HG02798 (cell line): ENCODE data around the gene TEX19.

ENCODE experiments used
- ATAC-seq: cut with Tn5 transposase; IDR thresholded peaks from one replicate; pipeline ENCODE4 v1.9.1; 2021; ENCODE audit warnings: mild to moderate bottlenecking; ENCODE audit not compliant: unreplicated experiment, poor library complexity

TEX19 gene, protein sequence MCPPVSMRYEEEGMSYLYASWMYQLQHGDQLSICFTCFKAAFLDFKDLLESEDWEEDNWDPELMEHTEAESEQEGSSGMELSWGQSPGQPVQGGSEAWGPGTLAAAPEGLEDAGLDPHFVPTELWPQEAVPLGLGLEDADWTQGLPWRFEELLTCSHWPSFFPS

DNA sequence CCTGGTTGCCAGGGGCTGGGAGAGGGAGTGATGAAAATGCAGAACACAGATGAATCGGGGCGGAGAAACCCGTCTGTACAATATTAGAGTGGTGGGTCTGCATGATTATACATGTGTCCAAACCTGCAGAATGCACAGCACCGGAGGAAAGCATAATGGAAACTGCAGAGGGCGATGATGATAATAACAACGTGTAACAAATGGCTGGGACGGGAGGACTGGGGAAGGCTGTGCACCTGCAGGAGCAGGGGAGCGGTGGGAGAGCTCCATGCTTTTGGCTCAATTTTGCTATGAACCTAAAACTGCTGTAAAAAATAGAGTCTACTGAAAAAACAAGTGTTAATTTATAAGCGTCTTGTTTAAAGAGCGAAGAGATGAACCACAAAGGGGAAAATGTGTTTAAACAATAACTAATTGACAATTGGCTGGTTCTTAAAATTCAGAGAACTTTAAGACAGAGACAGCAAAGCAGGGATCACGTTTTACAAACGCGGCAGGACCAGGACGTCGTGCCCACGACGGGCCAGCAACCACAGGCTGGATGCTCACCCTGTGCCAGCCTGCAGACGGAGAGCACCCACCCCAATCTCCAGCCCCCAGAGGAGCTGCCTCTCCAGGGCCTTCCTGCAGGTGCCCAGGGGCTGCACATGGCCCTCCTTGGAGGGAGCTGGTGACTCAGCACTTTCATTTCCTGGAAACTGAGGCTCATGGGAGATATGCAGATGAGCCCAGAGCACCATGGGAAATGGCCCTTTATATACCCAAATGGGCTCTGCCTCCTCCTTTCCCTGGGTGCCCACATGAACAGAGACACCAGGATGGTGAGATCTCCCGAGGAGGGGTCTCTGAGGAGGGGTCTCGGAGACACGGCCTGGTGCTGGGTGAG lies at the start of gene TEX19:
Gene TEX19 (plus strand): TSS at position 783 of the 886 bp plus-strand sequence. CDS start 2,904 bp downstream, outside the sequence.
- ATAC-seq, result no peak

DNA sequence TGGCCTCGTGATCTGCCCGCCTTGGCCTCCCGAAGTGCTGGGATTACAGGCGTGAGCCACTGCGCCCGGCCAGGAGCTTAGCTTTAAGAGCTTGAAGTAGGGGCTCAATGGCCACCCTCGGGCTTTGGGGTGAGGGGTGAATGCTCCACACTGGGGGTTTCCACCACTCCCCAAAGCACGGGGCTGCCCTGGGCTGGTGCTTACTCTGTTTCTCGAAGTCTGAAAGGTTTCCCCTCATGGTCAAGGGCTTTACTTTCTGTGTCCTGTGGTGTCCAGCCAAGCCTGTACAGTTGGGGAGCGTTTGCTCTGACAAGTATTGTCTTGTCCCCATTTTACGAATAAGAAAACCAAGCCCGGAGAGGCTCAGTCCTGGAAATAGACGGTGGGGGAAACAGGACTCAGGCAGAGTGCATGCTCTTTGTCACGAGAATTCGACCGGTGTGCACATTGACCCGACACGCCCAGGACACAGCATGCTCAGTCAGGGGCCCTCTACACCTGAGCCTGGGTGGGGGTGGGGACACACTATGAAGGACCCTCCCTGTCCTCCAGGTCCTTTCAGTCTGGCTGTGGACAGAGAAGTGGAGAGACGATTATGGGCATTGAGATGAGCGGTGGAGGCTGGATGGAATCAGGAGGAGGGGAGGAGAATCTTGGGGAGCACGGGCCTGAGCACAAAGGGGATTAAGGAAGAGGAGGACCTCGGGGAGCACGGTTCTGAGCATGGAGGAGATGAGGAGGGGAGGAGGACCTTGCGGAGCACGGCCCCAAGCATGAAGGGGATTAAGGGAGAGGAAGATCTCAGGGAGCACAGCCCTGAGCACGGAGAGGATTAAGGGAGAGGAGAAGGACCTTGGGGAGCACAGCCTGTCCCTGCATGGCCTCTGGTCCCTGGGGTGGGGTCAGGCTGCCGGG lies 49.1 kb upstream of the TEX19 start:
- no peak for ATAC-seq

DNA sequence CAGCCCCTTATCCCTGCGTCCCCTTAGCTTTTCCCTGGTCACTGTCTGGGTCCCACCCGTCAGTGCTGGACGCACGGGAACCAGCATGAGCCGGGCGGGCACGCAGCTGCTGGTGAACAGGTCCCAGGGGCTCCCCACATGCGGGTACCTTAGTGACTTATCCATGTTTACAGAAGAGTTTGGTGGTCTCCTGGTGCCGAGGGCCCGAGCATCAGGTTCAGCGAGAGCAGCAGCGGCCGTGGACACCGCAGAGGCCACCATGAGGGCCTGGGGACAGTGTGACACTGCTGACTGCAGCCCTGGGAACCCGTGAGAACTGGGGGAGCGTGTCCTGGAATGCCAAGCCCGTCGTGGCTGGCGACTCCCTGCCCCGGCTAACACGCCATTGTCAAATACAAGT lies 48.2 kb upstream of the TEX19 start:
- ATAC-seq, result no peak

DNA sequence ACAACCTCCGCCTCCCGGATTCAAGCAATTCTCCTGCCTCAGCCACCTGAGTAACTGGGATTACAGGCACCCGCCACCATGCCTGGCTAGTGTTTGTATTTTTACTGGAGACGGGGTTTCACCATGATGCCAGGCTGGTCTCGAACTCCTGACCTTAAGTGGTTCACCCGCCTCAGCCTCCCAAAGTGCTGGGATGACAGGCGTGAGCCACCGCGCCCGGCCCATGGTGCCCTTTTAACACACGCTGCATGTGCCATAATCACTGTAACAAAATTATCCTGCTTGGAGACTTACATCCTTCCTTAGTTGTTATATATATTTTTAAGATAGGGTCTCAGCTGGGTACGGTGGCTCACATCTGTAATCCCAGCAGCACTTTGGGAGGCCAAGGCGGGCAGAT lies 47.1 kb upstream of the TEX19 start:
- no peak for ATAC-seq

DNA sequence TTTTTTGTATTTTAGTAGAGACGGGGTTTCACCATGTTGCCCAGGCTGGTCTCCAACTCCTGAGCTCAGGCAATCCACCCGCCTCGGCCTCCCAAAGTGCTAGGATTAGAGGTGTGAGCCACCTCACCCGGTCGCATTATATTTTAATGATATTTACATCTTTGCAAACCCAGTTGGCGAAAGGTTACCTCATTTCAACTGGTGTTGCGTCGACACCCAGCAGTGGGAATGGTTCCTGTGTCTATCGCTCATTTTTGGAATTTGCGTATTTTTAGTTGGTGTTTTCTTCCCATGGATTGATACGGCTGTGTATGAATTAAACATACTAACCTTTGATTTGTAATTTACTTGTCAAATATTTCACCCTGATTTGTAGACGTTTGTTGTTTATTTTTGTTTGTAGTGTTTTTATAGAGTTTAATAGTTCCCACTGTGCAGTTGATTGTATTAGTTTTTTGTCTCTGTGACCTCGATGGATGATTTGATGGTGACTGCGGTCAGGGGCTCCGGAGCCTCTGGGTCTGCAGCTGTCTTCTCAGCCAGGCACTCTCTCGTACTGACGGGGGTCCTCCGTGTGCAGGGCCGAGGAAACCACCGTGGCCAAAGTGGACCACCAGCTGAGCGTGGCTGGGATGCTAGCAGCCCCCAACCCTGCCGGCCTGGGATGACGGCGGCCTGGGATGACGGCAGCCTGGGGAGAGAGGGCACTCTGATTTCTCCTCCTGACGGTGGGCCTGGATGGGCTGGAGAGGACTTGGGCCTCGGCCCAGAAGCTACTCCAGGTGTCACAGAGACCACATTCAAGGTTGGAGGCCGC lies 45.6 kb upstream of the TEX19 start:
- ATAC-seq, result no peak

DNA sequence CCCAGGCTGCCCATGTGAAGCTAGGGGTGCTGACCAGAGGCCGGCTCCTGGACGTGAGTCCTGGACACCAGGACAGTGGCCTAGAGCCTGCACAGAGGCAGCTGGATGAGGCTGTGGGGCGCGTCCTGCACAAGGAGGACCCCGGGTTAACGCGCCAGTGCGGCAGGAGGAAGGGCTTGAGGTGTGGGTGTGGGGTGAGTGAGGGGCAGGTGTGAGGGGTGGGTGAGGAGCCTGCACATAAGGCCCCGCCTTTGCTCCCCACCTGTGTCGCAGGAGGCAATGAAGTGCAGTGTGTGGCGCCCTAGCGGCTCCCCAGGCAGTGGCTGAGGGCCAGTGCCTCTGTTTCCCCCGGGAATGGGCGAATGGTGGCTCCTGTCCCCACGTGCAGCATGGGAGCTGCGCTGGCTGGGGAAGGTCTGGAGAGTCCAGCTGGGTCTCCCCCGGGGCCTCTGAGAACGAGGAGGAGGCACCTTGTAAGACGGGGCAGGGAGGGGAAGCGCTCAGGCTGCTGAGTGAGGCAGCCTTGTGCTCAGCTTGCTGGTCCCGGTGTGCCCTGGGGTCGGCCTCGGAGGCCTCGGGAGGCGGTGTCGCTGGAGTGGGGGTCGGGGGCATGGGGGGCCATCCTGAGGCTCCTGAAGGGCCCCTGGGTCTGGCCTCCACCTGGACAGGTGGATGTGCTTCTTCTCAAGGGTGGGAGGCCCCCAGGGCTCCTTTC lies 44.9 kb upstream of the TEX19 start:
- no peak for ATAC-seq

DNA sequence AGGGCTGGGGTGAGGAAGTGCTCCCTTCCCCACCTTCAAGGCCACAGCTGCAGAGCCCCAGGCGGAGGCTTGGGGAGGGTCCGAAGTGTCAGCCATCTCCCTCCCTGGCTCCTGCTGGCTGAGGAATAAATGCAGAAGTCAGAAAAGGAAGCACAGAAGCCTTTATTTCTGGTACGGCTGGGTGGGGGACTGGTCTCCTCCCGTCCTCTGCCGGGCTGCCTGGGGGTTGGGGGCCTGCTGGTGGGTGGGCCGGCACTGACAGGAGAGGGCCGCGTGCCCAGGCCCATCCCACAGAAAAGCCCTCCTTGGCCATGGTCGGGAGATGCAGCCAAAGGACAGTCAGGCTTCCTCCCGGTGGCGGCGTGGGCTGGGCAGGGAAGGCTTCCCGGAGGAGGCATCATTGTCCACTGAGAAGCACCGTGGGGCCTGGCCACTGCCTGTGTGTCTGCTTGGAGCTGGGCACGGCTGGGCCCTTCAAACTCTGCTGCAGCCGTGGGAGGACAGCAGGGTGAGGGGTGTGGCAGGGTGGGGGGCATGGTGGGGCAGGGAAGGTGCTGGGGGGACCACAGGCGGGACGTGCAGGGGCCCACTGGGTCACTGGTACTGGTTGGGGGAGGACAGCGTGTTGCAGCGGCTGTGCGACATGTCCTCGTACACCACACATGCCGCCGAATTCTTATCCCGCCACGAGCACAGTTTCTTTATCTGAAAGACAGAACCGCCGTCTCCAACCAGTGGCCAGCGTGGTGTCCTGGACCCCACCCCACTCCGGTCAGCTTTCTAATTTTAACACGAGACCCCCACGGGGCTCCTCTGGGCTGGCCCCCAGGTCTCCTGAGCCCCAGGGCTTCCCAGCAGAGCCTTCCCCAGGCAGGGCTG lies 44.1 kb upstream of the TEX19 start:
- ATAC-seq, result no peak

DNA sequence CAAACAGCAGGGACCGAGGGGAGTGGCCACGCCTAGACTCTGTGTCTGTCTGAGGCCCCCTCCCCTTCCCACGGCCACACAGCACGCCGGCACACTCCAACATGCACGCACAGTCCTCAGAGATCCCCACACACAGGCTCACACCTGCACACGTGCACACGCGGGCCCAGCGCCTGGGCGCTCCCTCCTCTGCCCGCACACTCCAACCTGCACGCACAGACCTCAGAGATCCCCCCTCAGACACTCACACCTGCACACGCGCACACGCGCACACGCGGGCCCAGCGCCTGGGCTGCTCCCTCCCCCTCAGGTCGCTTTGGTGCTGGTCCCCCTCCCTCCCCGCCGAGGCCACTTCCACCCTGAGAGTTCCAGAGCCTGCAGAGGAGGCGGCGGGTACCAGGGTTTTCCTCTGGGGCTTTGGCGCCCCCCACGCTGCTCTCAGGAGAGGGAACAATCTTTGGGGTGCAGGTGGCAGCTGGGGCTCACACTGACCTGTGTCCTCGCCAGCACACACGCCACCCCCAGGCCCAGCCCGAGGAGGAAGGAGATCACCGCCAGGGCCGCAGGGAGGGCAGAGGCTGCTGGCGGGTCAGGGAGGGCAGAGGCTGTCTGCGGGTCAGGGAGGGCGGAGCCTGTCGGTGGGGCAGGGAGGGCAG lies 43.2 kb upstream of the TEX19 start:
- ATAC-seq, result no peak

DNA sequence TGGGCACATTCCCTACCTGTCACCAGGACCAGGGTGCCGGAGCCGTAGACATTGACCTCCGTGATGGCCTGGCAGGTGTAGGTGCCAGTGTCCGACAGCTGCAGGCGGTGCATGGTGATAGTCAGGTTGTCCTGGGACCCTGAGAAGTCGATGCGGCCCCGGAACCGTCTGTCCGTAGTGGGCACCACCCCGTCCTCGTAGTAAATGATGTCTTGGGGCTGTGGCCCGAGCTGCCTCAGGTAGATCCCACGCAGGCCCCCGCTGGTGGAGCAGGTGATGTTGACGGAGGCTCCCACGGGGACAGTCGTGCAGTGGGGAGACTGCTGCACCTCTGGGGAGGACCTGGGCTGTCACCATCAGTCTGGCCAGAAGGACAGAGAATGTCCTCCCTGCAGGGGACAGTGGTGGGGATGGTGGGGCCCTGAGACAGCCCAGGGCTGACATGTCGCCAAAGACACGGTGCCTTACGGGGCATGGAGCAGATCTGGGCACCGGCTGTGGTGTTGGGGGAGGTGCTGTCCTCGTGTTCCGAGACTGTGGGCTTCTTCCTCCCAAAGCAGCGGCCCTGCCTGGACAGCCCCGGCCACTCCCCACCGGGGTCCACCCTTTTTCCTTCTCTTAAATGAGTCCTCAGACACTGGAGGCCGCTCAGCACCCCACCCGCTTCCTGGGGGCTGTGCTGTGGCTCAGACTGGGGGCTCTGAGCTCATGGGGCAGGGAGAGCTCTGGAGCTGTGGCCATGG lies 42.2 kb upstream of the TEX19 start:
- no peak for ATAC-seq

DNA sequence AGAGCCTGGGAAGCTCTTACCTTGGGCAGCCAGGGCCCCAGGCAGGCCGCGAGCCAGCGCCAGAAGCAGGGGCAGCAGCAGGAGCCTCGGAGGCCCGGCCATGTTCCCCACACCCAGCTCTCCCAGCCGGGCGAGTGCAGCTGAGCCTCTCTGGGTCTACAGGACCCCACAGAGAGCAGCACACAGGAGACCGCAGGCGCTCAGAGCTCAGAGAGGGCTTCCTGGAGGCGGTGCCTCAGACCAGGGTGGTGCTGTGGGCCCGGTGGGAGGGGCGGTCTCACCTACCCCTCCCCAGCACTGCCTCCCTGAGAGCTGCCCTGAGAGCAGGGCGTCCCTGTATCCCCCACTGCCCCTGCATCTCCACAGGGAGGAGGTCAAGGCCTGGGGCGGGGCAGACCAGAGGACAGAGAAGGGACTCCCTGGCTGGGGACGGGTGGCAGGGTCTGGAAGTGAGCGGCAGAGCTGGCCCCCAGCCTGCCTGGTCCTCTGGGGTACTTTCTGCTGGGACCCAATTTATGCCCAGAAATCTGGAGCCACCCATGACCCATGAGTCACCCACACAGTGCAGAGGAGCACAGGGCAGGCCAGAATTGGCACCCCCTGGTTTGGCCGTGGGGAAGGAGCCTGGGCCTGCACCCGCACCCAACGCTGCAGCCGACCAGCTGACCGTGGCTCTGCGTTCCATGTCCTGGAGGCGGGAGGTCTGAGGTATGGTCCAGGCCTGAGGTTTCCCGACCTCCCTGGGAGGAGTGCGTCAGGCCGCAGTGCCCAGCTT lies 41.5 kb upstream of the TEX19 start, which contains the start of gene CD7:
Gene CD7 (minus strand): TSS at position 215 of the 775 bp plus-strand sequence. CDS start 113 bp downstream, at position 102.
- ATAC-seq, result no peak

DNA sequence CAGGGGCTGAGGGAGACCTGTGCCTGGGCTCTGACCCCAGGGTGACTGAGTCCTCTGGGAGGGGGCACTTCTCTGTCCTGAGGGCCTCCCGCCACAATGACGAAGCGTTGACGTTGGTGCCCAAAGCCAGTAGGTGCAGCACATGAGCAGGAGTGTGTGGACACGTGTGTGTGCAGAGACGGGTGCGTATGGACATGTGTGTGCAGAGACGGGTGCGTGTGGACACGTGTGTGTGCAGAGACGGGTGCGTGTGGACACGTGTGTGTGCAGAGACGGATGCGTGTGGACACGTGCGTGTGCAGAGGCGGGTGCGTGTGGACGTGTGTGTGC lies 40.9 kb upstream of the TEX19 start:
- no peak for ATAC-seq

DNA sequence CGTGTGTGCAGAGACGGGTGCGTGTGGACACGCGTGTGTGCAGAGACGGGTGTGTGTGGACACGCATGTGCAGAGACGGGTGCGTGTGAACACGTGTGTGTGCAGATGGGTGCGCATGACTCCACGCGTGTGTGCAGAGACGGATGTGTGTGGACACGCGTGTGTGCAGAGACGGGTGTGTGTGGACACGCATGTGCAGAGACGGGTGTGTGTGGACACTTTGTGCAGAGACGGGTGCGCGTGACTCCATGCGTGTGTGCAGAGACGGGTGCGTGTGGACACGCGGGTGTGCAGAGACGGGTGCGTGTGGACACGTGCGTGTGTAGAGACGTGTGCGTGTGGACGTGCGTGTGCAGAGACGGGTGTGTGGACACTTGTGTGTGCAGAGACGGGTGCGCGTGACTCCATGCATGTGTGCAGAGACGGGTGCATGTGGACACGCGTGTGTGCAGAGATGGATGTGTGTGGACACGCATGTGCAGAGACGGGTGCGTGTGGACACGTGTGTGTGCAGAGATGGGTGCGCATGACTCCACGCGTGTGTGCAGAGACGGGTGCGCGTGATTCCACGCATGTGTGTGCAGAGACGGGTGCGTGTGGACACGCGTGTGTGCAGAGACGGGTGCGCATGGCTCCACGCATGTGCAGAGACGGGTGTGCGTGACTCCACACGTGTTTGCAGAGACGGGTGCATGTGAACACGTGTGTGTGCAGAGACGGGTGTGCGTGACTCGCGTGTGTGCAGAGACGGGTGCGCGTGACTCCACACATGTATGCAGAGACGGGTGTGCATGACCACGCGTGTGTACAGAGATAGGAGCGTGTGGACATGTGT lies 40.1 kb upstream of the TEX19 start:
- no peak for ATAC-seq

DNA sequence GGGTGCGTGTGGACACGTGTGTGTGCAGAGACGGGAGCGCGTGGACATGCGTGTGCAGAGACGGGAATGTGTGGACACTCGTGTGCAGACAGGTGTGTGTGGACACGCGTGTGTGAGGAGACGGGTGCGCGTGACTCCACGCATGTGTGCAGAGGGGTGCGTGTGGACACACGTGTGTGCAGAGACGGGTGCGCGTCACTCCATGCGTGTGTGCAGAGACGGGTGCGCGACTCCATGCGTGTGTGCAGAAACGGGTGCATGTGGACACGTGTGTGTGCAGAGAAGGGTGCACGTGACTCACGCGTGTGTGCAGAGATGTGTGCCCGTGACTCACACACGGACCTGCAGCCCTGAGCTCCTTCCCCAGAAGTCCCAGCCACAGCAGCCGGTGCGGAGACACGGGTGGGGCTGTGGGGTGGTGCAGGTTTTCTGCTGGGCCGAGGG lies 39.4 kb upstream of the TEX19 start:
- ATAC-seq, result no peak

DNA sequence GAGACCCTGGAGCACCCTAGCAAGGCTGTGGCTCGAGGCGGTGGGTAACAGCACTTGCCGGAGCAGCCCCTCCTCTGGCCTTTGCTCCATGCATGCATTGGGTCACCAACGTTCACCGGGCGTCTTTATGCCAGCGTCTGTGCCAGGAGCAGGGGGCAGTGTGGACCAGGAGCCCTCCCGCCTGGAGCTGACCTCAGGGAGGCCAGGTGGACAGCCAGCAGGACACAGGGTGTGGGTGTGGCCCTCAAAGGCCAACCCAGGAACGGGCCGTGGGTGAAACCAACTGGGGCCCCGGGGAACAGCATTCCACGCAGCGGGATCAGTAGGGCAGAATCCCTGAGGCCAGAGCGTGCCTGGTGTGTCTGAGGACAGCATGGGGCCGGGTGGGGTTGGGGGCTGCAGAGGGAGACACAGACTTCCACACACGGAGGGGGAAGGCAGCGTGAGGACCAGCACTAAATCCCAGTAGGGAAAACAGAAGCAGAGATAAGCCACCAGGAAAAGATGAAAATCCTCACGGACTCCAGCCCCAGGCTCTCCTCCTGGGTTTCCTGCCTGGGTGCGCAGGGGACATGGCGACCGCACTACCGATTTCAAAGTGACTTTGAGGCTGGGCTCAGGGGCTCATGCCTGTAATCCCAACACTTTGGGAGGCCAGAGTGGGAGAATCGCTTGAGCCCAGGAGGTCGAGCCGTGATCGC lies 38.8 kb upstream of the TEX19 start:
- ATAC-seq, result no peak
